GM21447 (cell line): Measurements from ENCODE around the gene MOV10L1.
"Not testable (repeated sequence)": the region's sequence is repeated elsewhere in the genome, so short reads cannot be mapped to it uniquely, and the experiment has no call there.

ENCODE experiments used
- ATAC-seq: cut with Tn5 transposase; IDR thresholded peaks from one replicate; pipeline ENCODE4 v1.9.1; 2021; ENCODE audit not compliant: unreplicated experiment

Gene MOV10L1

DNA sequence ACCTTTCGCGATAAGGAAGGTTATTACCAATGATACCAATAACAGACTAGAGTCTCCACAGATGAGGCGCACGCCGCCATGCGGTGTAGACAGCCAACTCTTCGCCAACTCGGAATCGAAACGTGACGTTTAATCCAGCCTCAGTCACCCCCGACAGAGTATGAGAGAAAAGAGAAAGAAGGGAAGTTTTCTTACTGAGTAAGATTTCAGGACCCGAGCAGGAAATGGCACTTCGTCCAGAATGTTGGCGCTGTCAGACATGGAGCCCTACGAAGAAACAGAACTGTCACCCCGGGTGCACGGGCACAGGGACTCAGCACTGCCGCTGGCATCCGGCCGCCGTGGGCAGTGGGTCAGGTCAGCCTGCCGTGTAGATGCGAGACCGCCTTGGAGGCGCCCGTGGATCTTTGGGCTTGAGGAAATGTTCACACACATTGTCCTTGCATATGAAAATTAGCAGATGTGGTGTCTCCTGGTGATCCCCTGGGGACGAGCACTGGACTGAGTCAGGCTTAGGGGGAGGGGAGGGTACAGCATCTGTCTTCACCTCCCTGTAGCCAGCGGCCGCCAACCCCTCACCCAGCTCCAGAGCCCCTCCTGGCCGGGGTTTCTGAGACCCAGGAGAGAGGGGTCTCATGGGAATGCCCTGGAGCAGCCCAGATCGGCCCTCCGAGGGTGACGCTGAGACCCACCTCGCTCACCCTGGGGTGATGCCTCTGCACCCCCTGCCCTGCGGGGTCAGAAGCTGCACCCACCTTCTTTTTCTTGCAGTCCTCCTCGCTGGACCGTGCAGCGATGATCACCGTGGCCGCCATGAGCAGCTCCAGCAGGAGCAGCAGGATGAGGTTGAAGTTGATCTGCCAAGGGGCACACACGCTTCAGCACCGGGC is 12.9 kb upstream of the MOV10L1 start:
- ATAC-seq = no peak

GRCh38 chr22:50078246-50078645 is 11.6 kb upstream of the MOV10L1 start:
- ATAC-seq = no peak

DNA sequence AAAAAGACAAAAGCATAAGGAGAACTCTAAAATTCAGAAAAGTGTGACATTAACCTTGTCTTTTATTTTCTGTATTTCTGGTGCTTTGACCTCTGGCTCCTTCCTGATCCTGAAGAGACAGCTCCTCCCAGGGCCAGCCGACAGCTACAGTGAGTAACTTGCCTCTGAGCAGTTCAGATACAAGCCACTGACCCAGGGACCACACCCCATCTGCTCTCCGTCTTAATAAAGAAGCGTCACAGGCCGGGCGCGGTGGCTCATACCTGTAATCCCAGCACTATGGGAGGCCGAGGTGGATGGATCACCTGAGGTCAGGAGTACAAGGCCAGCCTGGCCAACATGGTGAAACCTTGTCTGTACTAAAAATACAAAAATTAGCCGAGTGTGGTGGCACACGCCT is 11.0 kb upstream of the MOV10L1 start:
- no peak for ATAC-seq

DNA sequence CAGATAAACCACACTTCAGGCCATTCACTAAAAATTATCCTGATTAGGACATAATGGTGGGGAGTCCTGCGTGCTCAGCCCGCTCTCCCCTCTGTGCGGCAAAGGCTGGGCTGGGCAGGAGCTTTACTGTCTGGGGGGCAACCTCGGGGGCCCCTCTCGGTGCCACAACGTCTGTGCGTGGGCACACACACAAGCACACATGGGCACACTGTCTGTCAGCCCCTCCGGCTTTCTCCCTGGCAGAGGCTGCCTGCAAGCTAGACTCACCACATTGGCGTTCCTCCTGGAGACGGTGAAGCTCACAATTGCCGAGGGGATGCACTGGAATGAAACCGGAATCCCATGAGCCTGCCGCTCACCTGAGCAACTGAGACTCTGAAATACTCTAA is 9.7 kb upstream of the MOV10L1 start:
- no peak for ATAC-seq

DNA sequence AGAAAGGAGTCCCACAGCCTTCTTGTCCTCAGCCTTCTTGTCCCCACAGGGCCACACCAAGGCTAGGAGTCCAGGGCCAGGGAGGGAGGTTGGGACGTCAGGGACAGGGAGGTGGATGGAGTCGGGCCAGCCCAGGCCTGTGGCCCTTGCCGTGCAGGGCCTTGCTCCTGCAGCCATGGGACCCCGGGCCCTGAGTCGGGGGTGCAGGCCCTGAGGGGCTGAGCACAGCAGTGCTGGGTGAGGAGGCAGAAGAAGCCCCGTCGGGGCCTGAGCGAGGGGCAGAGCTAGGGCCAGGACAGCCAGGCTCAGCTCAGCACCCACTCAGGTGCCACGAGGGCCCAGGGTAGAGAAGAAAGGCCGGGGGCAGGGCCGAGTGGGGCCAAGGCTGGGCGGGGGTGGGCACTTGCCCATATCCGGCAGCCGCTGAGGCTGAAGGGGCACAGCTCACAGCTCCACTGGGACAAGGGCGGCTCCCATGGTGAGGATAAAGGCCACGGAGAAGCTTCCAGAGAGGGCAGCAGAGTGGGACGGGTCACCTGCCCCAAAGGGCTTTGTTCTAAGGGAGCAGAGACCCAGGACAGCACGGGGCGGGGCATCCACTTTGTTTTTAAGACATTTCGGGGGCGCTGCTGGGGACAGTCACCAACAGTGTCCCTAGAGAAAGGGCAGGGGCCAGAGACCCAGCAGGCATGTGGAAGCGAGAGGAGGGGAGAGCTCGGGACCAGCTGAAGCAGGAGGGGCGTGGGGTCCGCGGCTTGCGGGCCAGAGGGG is 8.2 kb upstream of the MOV10L1 start:
- ATAC-seq = no peak

DNA sequence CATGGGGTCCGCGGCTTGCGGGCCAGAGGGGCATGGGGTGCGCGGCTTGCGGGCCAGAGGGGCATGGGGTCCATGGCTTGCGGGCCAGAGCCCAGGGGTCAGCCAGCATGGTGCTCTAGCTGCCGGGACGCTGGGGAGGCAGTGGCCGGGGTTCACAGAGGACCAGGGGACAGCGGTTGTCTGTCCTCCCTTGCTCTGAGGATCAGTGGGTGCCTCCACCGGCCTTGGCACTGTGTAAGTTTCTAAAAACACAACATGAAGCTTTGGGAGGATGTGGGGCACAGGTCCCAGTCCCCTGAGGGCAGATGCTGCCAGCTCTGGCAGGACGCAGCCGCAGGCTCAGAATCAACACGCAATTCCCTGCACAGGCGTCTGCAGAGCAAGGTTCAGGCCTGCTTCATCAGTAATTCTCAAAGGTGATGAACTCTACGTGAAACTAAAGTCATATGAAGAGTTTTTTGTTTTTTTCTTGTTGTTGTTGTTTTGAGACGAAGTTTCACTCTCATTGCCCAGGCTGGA is 7.5 kb upstream of the MOV10L1 start:
- no peak for ATAC-seq

- no peak for ATAC-seq
Measured at GRCh38 chr22:50082961-50083461, 6.8 kb upstream of the MOV10L1 start.

DNA sequence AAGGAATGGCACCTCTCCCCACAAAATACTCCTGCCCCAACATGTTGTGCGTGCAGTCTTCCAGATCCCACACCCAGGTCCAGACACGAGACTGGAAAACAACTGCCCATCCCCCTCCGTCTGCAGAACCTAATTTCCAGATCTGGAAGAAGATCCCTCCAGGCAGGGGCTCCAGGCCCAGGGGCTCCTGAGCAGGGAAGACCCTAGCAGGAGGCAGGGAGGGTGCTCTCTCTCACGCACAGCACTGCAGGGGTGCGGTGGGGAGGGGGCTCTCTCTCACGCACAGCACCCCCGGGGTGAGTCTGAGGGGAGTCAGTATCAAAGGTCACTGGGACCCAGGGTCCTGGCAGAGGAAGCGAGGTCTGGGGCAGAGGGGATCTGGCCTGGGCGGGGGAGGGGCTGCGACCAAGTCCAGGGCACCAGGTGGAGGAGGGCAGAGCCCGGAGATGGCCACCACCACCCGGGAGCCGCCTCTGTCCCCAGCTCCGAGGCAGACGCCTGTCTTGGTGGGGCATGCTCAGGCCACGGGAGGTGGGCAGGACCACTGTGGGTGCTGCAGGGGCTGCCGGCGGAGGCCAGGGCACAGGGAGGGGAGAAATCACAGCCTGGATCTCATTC is 6.2 kb upstream of the MOV10L1 start:
- ATAC-seq = no peak

DNA sequence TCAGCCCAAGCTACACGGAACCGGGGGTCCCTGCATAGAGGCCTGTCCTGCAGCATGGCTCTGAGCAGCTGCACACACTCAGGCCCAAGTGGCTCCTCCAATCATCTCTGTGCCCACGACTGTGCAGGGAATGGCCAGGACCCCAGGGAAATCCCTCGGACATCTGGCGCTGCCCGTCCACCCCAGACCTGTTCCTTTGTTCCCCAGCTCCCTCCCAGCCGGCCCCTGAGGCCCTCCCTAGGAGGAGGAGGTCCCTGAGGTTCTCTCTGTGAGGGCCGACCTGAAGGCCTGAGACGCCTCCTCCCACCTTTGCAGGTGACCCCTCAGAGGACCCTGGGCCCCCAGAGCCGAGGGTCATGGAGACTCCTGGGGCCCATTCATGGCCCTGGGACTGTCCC is 5.7 kb upstream of the MOV10L1 start:
- no peak for ATAC-seq

- ATAC-seq = no peak
Measured at GRCh38 chr22:50084614-50085021, 5.2 kb upstream of the MOV10L1 start.

- no peak for ATAC-seq
Measured at GRCh38 chr22:50085211-50085972, 4.4 kb upstream of the MOV10L1 start, which contains the start of gene MLC1. MLC1 (minus strand) TSS chr22:50085426; CDS start chr22:50084902, 524 bp downstream.

DNA sequence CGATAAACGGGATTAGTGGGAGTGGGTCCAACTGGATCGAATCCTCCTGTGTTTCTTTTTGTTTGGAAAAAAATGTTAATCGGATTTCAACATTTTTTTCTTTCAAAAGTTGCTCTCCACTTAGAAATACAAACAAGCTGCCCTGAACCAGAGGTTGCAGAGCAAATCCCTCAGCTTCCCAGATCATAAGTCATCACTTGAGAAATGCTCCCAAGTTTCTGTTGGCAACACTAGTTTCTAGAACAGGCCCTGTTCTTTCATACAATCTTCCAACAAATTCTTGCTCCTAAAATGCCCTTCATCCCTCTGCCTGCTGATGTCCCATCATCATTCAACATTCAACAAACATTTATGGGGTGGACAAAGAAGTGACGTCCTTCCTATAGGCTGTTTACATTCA is 3.3 kb upstream of the MOV10L1 start:
- ATAC-seq = no peak

GRCh38 chr22:50086975-50087374 is 2.8 kb upstream of the MOV10L1 start:
- not testable (repeated sequence) for ATAC-seq

DNA sequence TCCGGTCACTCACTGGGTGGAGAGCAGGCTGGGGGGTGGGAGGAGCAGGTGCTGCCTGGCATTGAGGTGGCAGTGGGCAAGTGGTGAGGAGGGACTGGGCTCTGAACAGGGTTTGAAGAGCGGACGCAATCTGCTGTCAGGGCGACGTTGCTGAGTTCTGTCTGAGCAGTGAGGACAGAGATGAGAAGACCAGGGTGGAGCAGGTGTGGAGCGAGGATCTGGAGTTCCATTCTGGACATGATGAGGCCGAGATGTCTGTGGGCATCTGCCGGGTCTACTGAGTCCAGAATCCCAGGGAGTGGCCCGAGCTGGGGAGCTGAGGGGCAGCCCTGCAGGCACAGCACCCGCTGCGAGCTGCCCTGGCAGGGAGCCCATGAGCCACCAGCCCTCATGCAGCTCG is 2.2 kb upstream of the MOV10L1 start:
- no peak for ATAC-seq

GRCh38 chr22:50088096-50088495 is 1.7 kb upstream of the MOV10L1 start:
- no peak for ATAC-seq

- no peak for ATAC-seq
Measured at GRCh38 chr22:50089231-50089630, 575 bp upstream of the MOV10L1 start.

DNA sequence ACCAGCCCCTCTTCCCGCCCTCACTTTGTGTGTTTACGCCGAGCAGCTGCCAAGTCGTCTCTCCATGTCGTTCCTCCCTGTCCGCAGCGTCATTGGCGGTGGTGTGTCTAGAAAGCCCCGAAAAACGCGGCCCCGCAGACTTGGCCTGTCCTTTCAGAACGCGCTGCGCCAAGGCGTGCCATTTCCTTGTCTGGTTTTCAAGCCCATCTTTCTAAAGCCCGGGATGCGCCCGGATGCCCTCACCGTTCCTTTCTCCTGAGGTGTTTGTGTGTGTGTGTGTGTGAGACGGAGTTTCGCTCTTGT is 557 bp downstream of the MOV10L1 start:
- ATAC-seq = no peak

DNA sequence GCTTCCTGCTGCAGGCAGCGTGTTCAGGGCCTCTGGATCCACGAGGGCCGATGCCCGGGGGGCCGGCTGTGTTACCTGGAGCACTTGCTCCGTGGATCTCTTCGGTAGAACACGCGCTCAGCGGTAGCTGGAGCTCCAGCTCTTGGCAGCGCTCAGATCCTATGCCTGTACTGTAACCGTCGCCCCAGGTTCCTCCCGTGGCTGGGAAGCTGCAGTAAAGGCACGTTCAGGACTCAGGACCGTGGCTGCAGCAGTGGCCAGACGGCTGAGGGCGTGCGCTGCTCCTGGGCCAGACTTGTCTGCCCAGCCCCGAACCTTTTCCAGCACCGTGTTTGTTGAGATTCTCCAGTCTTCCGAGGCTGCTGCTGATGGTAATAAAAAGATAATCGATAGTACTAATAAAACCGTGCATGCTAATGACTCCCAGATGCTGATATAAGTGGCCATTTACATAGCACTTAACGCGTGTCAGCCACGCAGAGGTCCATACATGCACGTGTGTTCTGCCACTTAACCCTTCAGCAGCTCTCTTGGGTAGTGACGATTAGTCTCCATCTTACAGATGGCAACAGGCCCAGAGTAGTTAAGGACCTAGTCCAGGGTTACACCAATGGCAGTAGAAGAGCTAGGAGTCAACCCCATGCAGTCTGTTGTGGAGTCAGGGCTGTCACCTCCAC is 1.4 kb downstream of the MOV10L1 start:
- ATAC-seq = no peak

GRCh38 chr22:50092342-50092741 is 2.5 kb downstream of the MOV10L1 start:
- no peak for ATAC-seq

DNA sequence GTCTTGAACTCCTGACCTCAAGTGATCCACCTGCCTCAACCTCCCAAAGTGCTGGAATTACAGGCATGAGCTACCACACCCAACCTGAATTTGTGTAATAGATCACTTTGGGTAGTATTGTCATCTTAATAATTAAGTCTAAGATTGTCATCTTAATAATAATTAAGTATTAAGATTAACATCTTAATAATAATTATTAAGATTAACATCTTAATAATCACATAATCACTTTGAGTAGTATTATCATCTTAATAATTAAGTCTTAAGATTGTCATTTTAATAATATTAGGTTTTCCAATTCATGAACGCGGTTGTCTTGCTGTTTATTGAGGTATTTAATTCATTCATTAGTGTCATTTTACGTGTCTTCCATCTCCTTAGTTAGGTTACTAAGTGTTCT is 8.2 kb downstream of the MOV10L1 start:
- no peak for ATAC-seq
